WERI-Rb-1 (cell line): ENCODE measurements around the gene SYNDIG1.

Experiments used
- DNase-seq: peaks from one replicate; pipeline ENCODE4 v3.0.0-alpha.2; 2020
- H3K27ac ChIP-seq: fragments of 250-450 bp; sonication (Bioruptor Pico); 2 replicates; pipeline ENCODE4 v1.5.1; 2020; ENCODE audit warnings: mild to moderate bottlenecking, moderate library complexity
- H3K27me3 ChIP-seq: fragments of 250-450 bp; sonication (Bioruptor Pico); 2 replicates; pipeline ENCODE4 v1.5.1; 2021; ENCODE audit warnings: mild to moderate bottlenecking, low read depth, moderate library complexity; ENCODE audit not compliant: insufficient read depth, severe bottlenecking
- H3K36me3 ChIP-seq: fragments of 250-450 bp; sonication (Bioruptor Pico); 2 replicates; pipeline ENCODE4 v1.5.1; 2020; ENCODE audit warnings: mild to moderate bottlenecking, moderate library complexity
- H3K4me3 ChIP-seq: 2 replicates; pipeline ENCODE4 v1.5.1; 2011; ENCODE audit warnings: low read depth, mild to moderate bottlenecking, control low read depth, low read length
- H3K9me3 ChIP-seq: fragments of 250-450 bp; sonication (Bioruptor Pico); 2 replicates; pipeline ENCODE4 v1.5.1; 2021; ENCODE audit warnings: mild to moderate bottlenecking, moderate library complexity; ENCODE audit not compliant: severe bottlenecking
- CTCF ChIP-seq: IDR thresholded peaks from 2 replicates; pipeline ENCODE4 v1.5.1; 2011; ENCODE audit warnings: low read depth, mild to moderate bottlenecking, control low read depth, inconsistent platforms, low read length

The SYNDIG1 gene

GRCh38 chr20:24574307-24574706, 104.9 kb downstream of the SYNDIG1 start:
- no peak overlapping the region for H3K4me3 ChIP-seq
- no peaks in the 10 kb centered on the region for H3K36me3 ChIP-seq

GRCh38 chr20:24574797-24575196, 105.4 kb downstream of the SYNDIG1 start:
- H3K27me3 ChIP-seq: no peaks in the 10 kb centered on the region
- H3K9me3 ChIP-seq: no peaks in the 10 kb centered on the region
- no peak overlapping the region for H3K27ac ChIP-seq
- no peaks in the 10 kb centered on the region for H3K36me3 ChIP-seq
- no peak for DNase-seq
- TF ChIP-seq CTCF: no peak
- no peak overlapping the region for H3K4me3 ChIP-seq

More at GRCh38 chr20:24574307-24574706, 104.9 kb downstream of the SYNDIG1 start:
- Histone ChIP-seq H3K27ac (no peak overlapping the region), H3K27me3 (no peaks in the 10 kb centered on the region), H3K9me3 (no peaks in the 10 kb centered on the region)
- no peak for TF ChIP-seq CTCF
- no peak for DNase-seq

- Histone ChIP-seq H3K27ac (no peak overlapping the region), H3K9me3 (no peaks in the 10 kb centered on the region), H3K27me3 (no peaks in the 10 kb centered on the region), H3K4me3 (no peak overlapping the region), H3K36me3 (no peaks in the 10 kb centered on the region)
- no peak for DNase-seq
- TF ChIP-seq CTCF: no peak
These were observed 106.4 kb downstream of the SYNDIG1 start for GRCh38 chr20:24575811-24576210.

GRCh38 chr20:24576447-24576846, 107.0 kb downstream of the SYNDIG1 start:
- no peak for DNase-seq
- no peak for TF ChIP-seq CTCF
- no peak overlapping the region for H3K4me3 ChIP-seq
- no peaks in the 10 kb centered on the region for H3K36me3 ChIP-seq
- no peak overlapping the region for H3K27ac ChIP-seq
- no peaks in the 10 kb centered on the region for H3K27me3 ChIP-seq
- no peaks in the 10 kb centered on the region for H3K9me3 ChIP-seq

- Histone ChIP-seq H3K36me3 (no peaks in the 10 kb centered on the region), H3K27me3 (no peaks in the 10 kb centered on the region), H3K4me3 (no peak overlapping the region), H3K27ac (no peak overlapping the region), H3K9me3 (no peaks in the 10 kb centered on the region)
- TF ChIP-seq CTCF: no peak
- no peak for DNase-seq
These were observed 108.0 kb downstream of the SYNDIG1 start for GRCh38 chr20:24577271-24577909.
